Smooth muscle cell (in vitro differentiated cells): ENCODE measurements around the gene AFF4. TPM values are rescaled to one million over a fixed set of nuclear protein-coding genes. Genes with fewer than 3 reads are reported as not detected.

ENCODE experiments used
- DNase-seq: peaks from one replicate; lab custom pipeline; 2025; ENCODE audit not compliant: unreplicated experiment; lab: John Stamatoyannopoulos, UW
- H2AFZ ChIP-seq: fragments of 200-600 bp; sonication (generic); 2 replicates; pipeline ENCODE4 v1.6.0; 2016; ENCODE audit warnings: antibody characterized with exemption, low read depth, mild to moderate bottlenecking
- H3F3A ChIP-seq: fragments of 200-600 bp; sonication (generic); 2 replicates; pipeline ENCODE4 v1.6.0; 2017; ENCODE audit warnings: antibody characterized with exemption, low read depth
- H3K27ac ChIP-seq: fragments of 200-600 bp; sonication (generic); 2 replicates; pipeline ENCODE4 v1.5.1; 2016; ENCODE audit warnings: low read depth, mild to moderate bottlenecking
- H3K27me3 ChIP-seq: fragments of 200-600 bp; sonication (generic); 2 replicates; pipeline ENCODE4 v1.6.1; 2016; ENCODE audit warnings: low read depth, mild to moderate bottlenecking
- H3K36me3 ChIP-seq: fragments of 200-600 bp; sonication (generic); 2 replicates; pipeline ENCODE4 v1.5.1; 2016; ENCODE audit warnings: low read depth
- H3K4me1 ChIP-seq: fragments of 200-600 bp; sonication (generic); 2 replicates; pipeline ENCODE4 v1.5.1; 2016; ENCODE audit warnings: low read depth
- H3K4me2 ChIP-seq: fragments of 200-600 bp; sonication (generic); 2 replicates; pipeline ENCODE4 v1.6.0; 2016; ENCODE audit warnings: mild to moderate bottlenecking
- H3K4me3 ChIP-seq: fragments of 200-600 bp; sonication (generic); 2 replicates; pipeline ENCODE4 v1.5.1; 2016; ENCODE audit warnings: mild to moderate bottlenecking
- H3K79me2 ChIP-seq: fragments of 200-600 bp; sonication (generic); 2 replicates; pipeline ENCODE4 v1.6.0; 2016; ENCODE audit warnings: low read depth, mild to moderate bottlenecking
- H3K9ac ChIP-seq: fragments of 200-600 bp; sonication (generic); 2 replicates; pipeline ENCODE4 v1.6.0; 2016; ENCODE audit warnings: low read depth
- H3K9me3 ChIP-seq: fragments of 200-600 bp; sonication (generic); replicated peaks from 2 replicates; pipeline ENCODE4 v1.5.1; 2016; ENCODE audit warnings: low read depth
- H4K20me1 ChIP-seq: fragments of 200-600 bp; sonication (generic); 2 replicates; pipeline ENCODE4 v1.6.0; 2016; ENCODE audit warnings: low read depth
- CTCF ChIP-seq: fragments of 200-600 bp; sonication (generic); IDR thresholded peaks from 2 replicates; pipeline ENCODE4 v1.5.1; 2017; ENCODE audit warnings: borderline replicate concordance, mild to moderate bottlenecking, antibody characterized with exemption; ENCODE audit not compliant: insufficient read depth, poor library complexity, severe bottlenecking
- WGBS: methylation state at CpG from one replicate; pipeline ENCODE4 v1.1.7; 2016; ENCODE audit warnings: low lambda C conversion rate; 5-methylcytosine and 5-hydroxymethylcytosine counted together
- polyA plus RNA-seq: library from polyadenylated mRNA; unstranded; fragments of >200 nt; fragmentation: Nextera tagmentation; extraction: Ambion mirVana; gene quantifications from 2 replicates; pipeline ENCODE4 v1.2.1, GENCODE V29; 2016
- total RNA-seq: library from RNA; depleted of rRNA; stranded (reverse); fragments of >200 nt; gene quantifications from 2 replicates; pipeline ENCODE4 v1.2.3, GENCODE V29; 2014

The AFF4 gene
- total and polyA plus RNA-seq, 2 experiments from 2014 or later: 27.8 to 137 TPM

- WGBS: 53% methylated on average over 6 of the region's 6 CpGs
- H3K27ac ChIP-seq: peak overlapping the region; percentile 33
These were observed 9.7 kb downstream of the AFF4 start for GRCh38 chr5:132953710-132954109.

GRCh38 chr5:132952829-132953228 lies 10.6 kb downstream of the AFF4 start:
- Histone ChIP-seq H3K4me3 (no peak overlapping the region), H3K27ac (peak overlapping the region; percentile 33), H3K27me3 (no peaks in the 10 kb centered on the region), H3K79me2 (peaks cover 98% of the 10 kb centered on the region), H4K20me1 (peaks cover 100% of the 10 kb centered on the region), H3K9ac (no peak overlapping the region), H3K4me2 (peak overlapping the region; percentile 14), H2AFZ (no peak overlapping the region), H3K36me3 (no peaks in the 10 kb centered on the region), H3K4me1 (no peaks in the 10 kb centered on the region), H3K9me3 (no peaks in the 10 kb centered on the region), H3F3A (peaks cover 15% of the 10 kb centered on the region)
- WGBS: 96% methylated on average over 2 of the region's 2 CpGs
- no peak for TF ChIP-seq CTCF
- DNase-seq: no peak

More at GRCh38 chr5:132953710-132954109, 9.7 kb downstream of the AFF4 start:
- H2AFZ ChIP-seq: no peak overlapping the region
- H3K4me3 ChIP-seq: no peak overlapping the region
- H3K4me1 ChIP-seq: no peaks in the 10 kb centered on the region
- H4K20me1 ChIP-seq: peaks cover 100% of the 10 kb centered on the region
- peaks cover 19% of the 10 kb centered on the region for H3F3A ChIP-seq
- H3K4me2 ChIP-seq: peak overlapping the region; percentile 25
- H3K79me2 ChIP-seq: peaks cover 98% of the 10 kb centered on the region
- H3K27me3 ChIP-seq: no peaks in the 10 kb centered on the region
- no peak overlapping the region for H3K9ac ChIP-seq
- DNase-seq: no peak
- no peak for TF ChIP-seq CTCF
- no peaks in the 10 kb centered on the region for H3K9me3 ChIP-seq
- H3K36me3 ChIP-seq: no peaks in the 10 kb centered on the region

DNA sequence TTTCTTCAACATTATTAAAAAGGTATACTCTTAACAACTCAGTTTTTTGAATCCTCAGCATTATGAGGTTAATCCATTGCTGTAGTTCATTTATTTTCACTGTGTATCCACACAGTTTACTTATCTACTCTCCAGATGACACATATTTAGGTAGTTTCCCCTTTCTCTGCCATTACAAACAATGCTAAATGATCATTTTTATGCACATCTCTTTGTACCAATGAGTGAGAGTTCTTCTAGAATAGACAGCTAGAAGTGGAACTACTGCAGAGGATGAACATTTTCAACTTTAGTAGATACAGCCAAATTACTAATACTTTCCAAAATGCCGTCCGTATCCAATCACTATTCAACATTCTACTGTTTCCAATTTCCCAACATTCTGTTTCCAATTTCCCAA lies 11.5 kb downstream of the AFF4 start:
- Histone ChIP-seq H3F3A (peaks cover 15% of the 10 kb centered on the region), H2AFZ (no peak overlapping the region), H4K20me1 (peaks cover 100% of the 10 kb centered on the region), H3K9me3 (no peaks in the 10 kb centered on the region), H3K36me3 (no peaks in the 10 kb centered on the region), H3K27me3 (no peaks in the 10 kb centered on the region), H3K79me2 (peaks cover 98% of the 10 kb centered on the region), H3K9ac (no peak overlapping the region), H3K4me3 (no peak overlapping the region), H3K4me2 (no peak overlapping the region), H3K27ac (no peak overlapping the region), H3K4me1 (no peaks in the 10 kb centered on the region)
- TF ChIP-seq CTCF: no peak
- no peak for DNase-seq
- 98% methylated on average over 2 of the region's 2 CpGs for WGBS

GRCh38 chr5:132949136-132949535 lies 14.3 kb downstream of the AFF4 start:
- Histone ChIP-seq H3K4me3 (no peak overlapping the region), H4K20me1 (peaks cover 100% of the 10 kb centered on the region), H3F3A (peaks cover 21% of the 10 kb centered on the region), H3K36me3 (no peaks in the 10 kb centered on the region), H2AFZ (no peak overlapping the region), H3K4me2 (no peak overlapping the region), H3K27me3 (no peaks in the 10 kb centered on the region), H3K4me1 (no peaks in the 10 kb centered on the region), H3K9me3 (no peaks in the 10 kb centered on the region), H3K27ac (no peak overlapping the region), H3K9ac (no peak overlapping the region), H3K79me2 (peaks cover 100% of the 10 kb centered on the region)
- no peak for TF ChIP-seq CTCF
- 100% methylated on average over 2 of the region's 2 CpGs for WGBS
- no peak for DNase-seq
